CD4-positive, alpha-beta T cell treated with Interleukin-6 for 4 hours (primary cell): ENCODE measurements around the gene DUSP8.
"Not testable (repeated sequence)": the region's sequence is repeated elsewhere in the genome, so short reads cannot be mapped to it uniquely, and the experiment has no call there.

Experiments used
- DNase-seq: peaks from one replicate; pipeline ENCODE4 v3.0.0-alpha.2; 2020; ENCODE audit warnings: mixed read lengths

The DUSP8 gene

GRCh38 chr11:1572197-1573076 lies at the start of gene DUSP8:
TSS of gene DUSP8 (minus strand) at chr11:1572271. CDS start at chr11:1565826, 6,445 bp downstream.
- peak; percentile 96 for DNase-seq

GRCh38 chr11:1619449-1619848 lies 47.4 kb upstream of the DUSP8 start:
- DNase-seq, result peak; percentile 23

GRCh38 chr11:1618231-1618630 lies 46.2 kb upstream of the DUSP8 start:
- DNase-seq, result no peak

GRCh38 chr11:1608363-1608762 lies 36.3 kb upstream of the DUSP8 start, which contains the start of gene KRTAP5-3:
TSS of gene KRTAP5-3 (minus strand) at chr11:1608463. CDS start at chr11:1608385, 78 bp downstream.
- no peak for DNase-seq

- DNase-seq, result not testable (repeated sequence)
These were observed 35.8 kb upstream of the DUSP8 start for GRCh38 chr11:1607901-1608300.

GRCh38 chr11:1607156-1607845 lies 35.2 kb upstream of the DUSP8 start:
- DNase-seq, result not testable (repeated sequence)

GRCh38 chr11:1605923-1606322 lies 33.9 kb upstream of the DUSP8 start:
- DNase-seq, result peak; percentile 24

GRCh38 chr11:1604711-1605110 lies 32.6 kb upstream of the DUSP8 start:
- no peak for DNase-seq

GRCh38 chr11:1604181-1604580 lies 32.1 kb upstream of the DUSP8 start:
- no peak for DNase-seq

- no peak for DNase-seq
These were observed 31.6 kb upstream of the DUSP8 start for GRCh38 chr11:1603629-1604028.

- DNase-seq, result not testable (repeated sequence)
These were observed 29.6 kb upstream of the DUSP8 start for GRCh38 chr11:1601663-1602062.

GRCh38 chr11:1600626-1601025 lies 28.6 kb upstream of the DUSP8 start:
- no peak for DNase-seq

GRCh38 chr11:1598816-1599215 lies 26.7 kb upstream of the DUSP8 start:
- DNase-seq, result no peak

GRCh38 chr11:1598406-1598805 lies 26.3 kb upstream of the DUSP8 start:
- DNase-seq, result not testable (repeated sequence)

GRCh38 chr11:1597994-1598380 lies 25.9 kb upstream of the DUSP8 start, which contains the start of gene KRTAP5-2:
TSS of gene KRTAP5-2 (minus strand) at chr11:1598294. CDS start at chr11:1598250, 44 bp downstream.
- no peak for DNase-seq

GRCh38 chr11:1597331-1597993 lies 25.4 kb upstream of the DUSP8 start:
- no peak for DNase-seq

- not testable (repeated sequence) for DNase-seq
These were observed 24.6 kb upstream of the DUSP8 start for GRCh38 chr11:1596576-1597121.

- DNase-seq, result not testable (repeated sequence)
These were observed 24.0 kb upstream of the DUSP8 start for GRCh38 chr11:1595994-1596575.

- no peak for DNase-seq
These were observed 20.6 kb upstream of the DUSP8 start for GRCh38 chr11:1592628-1593027.

GRCh38 chr11:1589996-1590395 lies 17.9 kb upstream of the DUSP8 start:
- no peak for DNase-seq

- peak; percentile 39 for DNase-seq
These were observed 17.3 kb upstream of the DUSP8 start for GRCh38 chr11:1589191-1589963.

- DNase-seq, result no peak
These were observed 14.6 kb upstream of the DUSP8 start for GRCh38 chr11:1586699-1587098.
